Muscle layer of colon (tissue), 2 donors: ENCODE measurements around the gene SUPT7L.
"Not testable (repeated sequence)": the region's sequence is repeated elsewhere in the genome, so short reads cannot be mapped to it uniquely, and the experiment has no call there.

Source experiments
- H3K27ac ChIP-seq: one replicate; pipeline ENCODE4 v1.7.0; 2013; ENCODE audit warnings: low read depth, mild to moderate bottlenecking, low read length, moderate library complexity
- H3K27me3 ChIP-seq, 2 donors: one replicate each; pipeline ENCODE4 v1.7.0; 2013; ENCODE audit warnings: low read length in 2 of 2, mild to moderate bottlenecking in 2 of 2; ENCODE audit not compliant: insufficient read depth in 2 of 2, control insufficient read depth in 1 of 2
- H3K36me3 ChIP-seq: one replicate; pipeline ENCODE4 v1.7.0; 2013; ENCODE audit warnings: mild to moderate bottlenecking, low read length; ENCODE audit not compliant: insufficient read depth
- H3K4me1 ChIP-seq: one replicate; pipeline ENCODE4 v1.7.0; 2013; ENCODE audit warnings: mild to moderate bottlenecking, low read length; ENCODE audit not compliant: insufficient read depth
- H3K4me3 ChIP-seq, 2 donors: one replicate each; pipeline ENCODE4 v1.7.0; 2013; ENCODE audit warnings: low read length in 2 of 2, low read depth in 1 of 2, mild to moderate bottlenecking in 1 of 2, moderate library complexity in 1 of 2
- H3K9ac ChIP-seq: one replicate; pipeline ENCODE4 v1.7.0; 2013; ENCODE audit warnings: low read length
- H3K9me3 ChIP-seq: one replicate; pipeline ENCODE4 v1.7.0; 2013; ENCODE audit warnings: mild to moderate bottlenecking, low read length
- donor health status: abdominal sarcoma.
- donor health status: Adenocarcinoma of cecum.

The SUPT7L gene

GRCh38 chr2:27683390-27684071 lies 20.1 kb upstream of the SUPT7L start:
- Histone ChIP-seq H3K9me3 (no peaks in the 10 kb centered on the region), H3K9ac (no peak overlapping the region), H3K27me3 (no peaks in the 10 kb centered on the region), H3K27ac (no peak overlapping the region), H3K36me3 (peaks cover 62% of the 10 kb centered on the region), H3K4me3 (no peak overlapping the region), H3K4me1 (no peaks in the 10 kb centered on the region)

- not testable (repeated sequence) for H3K4me3 ChIP-seq, H3K27me3 ChIP-seq, H3K9ac ChIP-seq, H3K27ac ChIP-seq, H3K9me3 ChIP-seq, H3K4me1 ChIP-seq
- peaks cover 67% of the 10 kb centered on the region for H3K36me3 ChIP-seq
Observed at GRCh38 chr2:27682334-27682771, 18.9 kb upstream of the SUPT7L start.

DNA sequence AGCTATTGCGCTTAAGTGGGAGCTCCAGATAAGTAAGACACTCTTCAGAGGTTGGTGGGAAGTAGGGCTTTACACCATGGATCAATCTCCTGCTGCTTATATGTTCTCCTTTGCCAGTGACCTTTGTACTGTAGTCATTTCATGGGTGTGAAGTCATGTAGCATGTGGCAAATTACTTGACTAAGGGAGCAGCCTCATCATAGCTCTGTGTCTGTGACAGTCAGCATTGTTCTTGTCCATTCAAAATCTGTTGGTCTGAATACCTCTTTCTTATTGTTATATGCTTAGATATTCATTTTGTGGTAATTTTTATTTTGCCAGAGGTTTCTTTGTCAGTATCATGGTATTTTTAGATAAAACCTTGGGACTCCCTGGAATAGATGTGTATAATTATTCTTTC lies 18.4 kb upstream of the SUPT7L start:
- Histone ChIP-seq H3K9me3 (no peaks in the 10 kb centered on the region), H3K27me3 (no peaks in the 10 kb centered on the region), H3K36me3 (peaks cover 71% of the 10 kb centered on the region), H3K4me3 (no peak overlapping the region), H3K9ac (no peak overlapping the region), H3K27ac (no peak overlapping the region), H3K4me1 (no peaks in the 10 kb centered on the region)

- no peaks in the 10 kb centered on the region for H3K9me3 ChIP-seq
- no peak overlapping the region for H3K4me3 ChIP-seq
- H3K9ac ChIP-seq = no peak overlapping the region
- peaks cover 70% of the 10 kb centered on the region for H3K36me3 ChIP-seq
- no peaks in the 10 kb centered on the region for H3K27me3 ChIP-seq
- no peak overlapping the region for H3K27ac ChIP-seq
- no peaks in the 10 kb centered on the region for H3K4me1 ChIP-seq
Observed at GRCh38 chr2:27680571-27680970, 17.2 kb upstream of the SUPT7L start.

- Histone ChIP-seq H3K9ac (no peak overlapping the region), H3K9me3 (no peaks in the 10 kb centered on the region), H3K4me3 (no peak overlapping the region), H3K4me1 (no peaks in the 10 kb centered on the region), H3K36me3 (peaks cover 52% of the 10 kb centered on the region), H3K27ac (no peak overlapping the region), H3K27me3 (no peaks in the 10 kb centered on the region)
Observed at GRCh38 chr2:27672723-27673486, 9.5 kb upstream of the SUPT7L start.

DNA sequence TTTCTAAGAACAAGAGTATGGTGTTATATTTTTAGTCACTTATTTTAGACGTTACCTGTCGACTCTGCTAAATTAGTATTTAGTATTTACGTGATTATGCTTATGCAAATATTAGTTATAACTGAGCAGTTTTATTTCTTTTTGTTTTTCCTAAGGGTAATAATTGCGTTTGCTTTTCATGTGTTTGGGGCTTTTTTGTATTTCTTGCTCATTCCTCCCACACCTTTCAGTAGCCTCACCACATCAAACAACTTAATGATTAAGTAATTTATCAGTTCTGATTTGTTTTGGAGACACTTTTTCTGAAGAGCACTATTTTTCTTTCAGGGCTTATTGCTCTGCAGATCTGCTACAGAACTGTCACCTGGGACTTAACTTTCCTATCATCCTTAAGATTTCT lies 7.8 kb upstream of the SUPT7L start:
- H3K27ac ChIP-seq = no peak overlapping the region
- no peak overlapping the region for H3K9ac ChIP-seq
- H3K9me3 ChIP-seq = no peaks in the 10 kb centered on the region
- no peak overlapping the region for H3K4me3 ChIP-seq
- H3K27me3 ChIP-seq = no peaks in the 10 kb centered on the region
- no peaks in the 10 kb centered on the region for H3K4me1 ChIP-seq
- peaks cover 38% of the 10 kb centered on the region for H3K36me3 ChIP-seq

DNA sequence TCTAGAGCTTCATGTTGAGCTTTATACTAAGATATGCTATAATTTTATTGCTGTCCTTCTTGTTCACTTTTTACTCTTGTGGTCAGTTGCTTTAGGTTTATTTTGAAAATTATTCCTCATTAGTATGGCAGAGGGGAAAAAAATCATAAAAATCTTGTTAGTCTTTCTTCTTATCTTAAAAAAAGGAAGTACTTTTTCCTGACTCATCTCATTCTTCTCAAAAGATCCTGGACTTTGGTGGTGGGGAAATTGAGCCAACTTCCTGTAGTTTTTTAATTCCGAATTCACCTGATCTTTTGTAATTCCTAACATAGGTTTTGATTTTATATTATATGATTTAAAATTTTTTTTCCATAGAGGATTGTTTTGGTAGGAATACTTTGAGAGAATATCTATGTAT lies 4.0 kb upstream of the SUPT7L start:
- Histone ChIP-seq H3K9me3 (no peaks in the 10 kb centered on the region), H3K4me1 (peaks cover 19% of the 10 kb centered on the region), H3K27ac (no peak overlapping the region), H3K36me3 (peaks cover 25% of the 10 kb centered on the region), H3K4me3 (no peak overlapping the region), H3K9ac (no peak overlapping the region), H3K27me3 (no peaks in the 10 kb centered on the region)

DNA sequence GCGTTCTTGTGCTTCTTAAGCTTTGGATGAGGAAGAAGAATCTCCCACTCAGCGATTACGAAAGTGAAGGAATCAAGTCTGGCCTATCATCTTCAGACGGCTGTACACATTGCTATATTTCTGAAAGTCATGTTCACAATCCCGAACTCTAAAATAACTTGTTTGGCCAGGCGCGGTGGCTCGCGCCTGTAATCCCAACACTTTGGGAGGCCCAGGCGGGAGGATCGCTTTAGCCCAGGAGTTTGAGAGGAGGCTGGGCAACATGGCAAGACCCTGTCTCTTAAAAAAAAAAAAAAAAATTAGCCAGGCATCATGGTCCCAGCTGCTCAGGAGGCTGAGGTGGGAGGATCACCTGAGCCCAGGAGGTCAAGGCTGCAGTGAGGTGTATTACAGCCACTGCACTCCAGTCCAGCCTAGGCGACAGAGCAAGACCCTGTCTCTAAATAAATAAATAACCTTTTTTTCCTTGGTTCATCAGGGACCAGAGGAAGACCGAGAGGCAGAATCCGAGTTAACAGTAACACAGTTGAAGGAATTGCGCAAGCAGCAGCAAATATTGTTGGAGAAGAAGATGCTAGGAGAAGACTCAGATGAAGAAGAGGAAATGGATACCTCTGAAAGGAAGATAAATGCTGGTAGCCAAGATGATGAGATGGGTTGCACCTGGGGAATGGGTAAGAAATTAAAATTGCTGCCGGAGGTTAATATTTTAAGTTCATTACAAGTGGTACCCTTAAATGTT lies 1.4 kb upstream of the SUPT7L start:
- H3K36me3 ChIP-seq = peaks cover 29% of the 10 kb centered on the region
- peak overlapping the region; percentile 99 for H3K4me3 ChIP-seq
- peaks cover 23% of the 10 kb centered on the region for H3K4me1 ChIP-seq
- peak overlapping the region; percentile 93 for H3K9ac ChIP-seq
- H3K27ac ChIP-seq = no peak overlapping the region
- no peaks in the 10 kb centered on the region for H3K27me3 ChIP-seq
- no peaks in the 10 kb centered on the region for H3K9me3 ChIP-seq

DNA sequence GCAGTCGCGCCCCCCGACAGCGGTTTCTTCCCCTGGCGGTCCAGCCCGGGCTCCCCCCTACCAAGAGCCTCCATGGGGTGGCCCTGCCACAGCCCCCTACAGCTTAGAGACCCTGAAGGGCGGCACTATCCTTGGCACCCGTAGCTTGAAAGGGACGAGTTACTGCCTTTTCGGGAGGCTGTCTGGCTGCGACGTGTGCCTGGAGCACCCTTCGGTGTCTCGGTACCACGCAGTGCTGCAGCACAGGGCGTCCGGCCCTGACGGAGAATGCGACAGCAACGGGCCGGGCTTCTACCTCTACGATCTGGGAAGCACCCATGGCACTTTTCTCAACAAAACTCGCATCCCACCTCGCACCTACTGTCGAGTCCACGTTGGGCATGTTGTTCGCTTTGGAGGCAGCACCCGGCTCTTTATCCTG lies 750 bp upstream of the SUPT7L start:
- H3K9me3 ChIP-seq = no peaks in the 10 kb centered on the region
- H3K36me3 ChIP-seq = peaks cover 32% of the 10 kb centered on the region
- H3K9ac ChIP-seq = peak overlapping the region; percentile 93
- peaks cover 23% of the 10 kb centered on the region for H3K4me1 ChIP-seq
- peak overlapping the region; percentile 92 for H3K27ac ChIP-seq
- H3K4me3 ChIP-seq = peak overlapping the region; percentile 99
- H3K27me3 ChIP-seq = no peaks in the 10 kb centered on the region

DNA sequence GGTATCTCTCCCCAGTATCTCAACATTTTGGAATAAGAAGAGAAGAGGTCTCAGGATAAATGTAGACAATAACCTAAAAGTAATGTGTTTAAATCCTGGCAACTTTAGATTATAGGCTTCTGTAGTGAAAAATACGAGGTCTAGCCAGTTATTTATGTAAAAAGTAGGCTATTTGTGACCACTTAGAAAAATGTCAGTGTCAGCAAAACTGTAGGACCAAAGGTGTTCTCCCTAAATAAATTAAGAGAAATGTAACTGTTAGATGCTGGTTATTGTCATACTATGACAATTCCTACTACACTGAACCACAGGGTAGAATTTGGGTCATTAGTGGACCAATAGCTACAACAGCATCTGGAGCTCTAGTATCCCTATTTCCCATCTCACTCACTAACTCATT lies 2.0 kb downstream of the SUPT7L start:
- Histone ChIP-seq H3K27ac (no peak overlapping the region), H3K4me1 (peaks cover 23% of the 10 kb centered on the region), H3K4me3 (no peak overlapping the region), H3K36me3 (peaks cover 47% of the 10 kb centered on the region), H3K27me3 (no peaks in the 10 kb centered on the region), H3K9me3 (no peaks in the 10 kb centered on the region), H3K9ac (no peak overlapping the region)

DNA sequence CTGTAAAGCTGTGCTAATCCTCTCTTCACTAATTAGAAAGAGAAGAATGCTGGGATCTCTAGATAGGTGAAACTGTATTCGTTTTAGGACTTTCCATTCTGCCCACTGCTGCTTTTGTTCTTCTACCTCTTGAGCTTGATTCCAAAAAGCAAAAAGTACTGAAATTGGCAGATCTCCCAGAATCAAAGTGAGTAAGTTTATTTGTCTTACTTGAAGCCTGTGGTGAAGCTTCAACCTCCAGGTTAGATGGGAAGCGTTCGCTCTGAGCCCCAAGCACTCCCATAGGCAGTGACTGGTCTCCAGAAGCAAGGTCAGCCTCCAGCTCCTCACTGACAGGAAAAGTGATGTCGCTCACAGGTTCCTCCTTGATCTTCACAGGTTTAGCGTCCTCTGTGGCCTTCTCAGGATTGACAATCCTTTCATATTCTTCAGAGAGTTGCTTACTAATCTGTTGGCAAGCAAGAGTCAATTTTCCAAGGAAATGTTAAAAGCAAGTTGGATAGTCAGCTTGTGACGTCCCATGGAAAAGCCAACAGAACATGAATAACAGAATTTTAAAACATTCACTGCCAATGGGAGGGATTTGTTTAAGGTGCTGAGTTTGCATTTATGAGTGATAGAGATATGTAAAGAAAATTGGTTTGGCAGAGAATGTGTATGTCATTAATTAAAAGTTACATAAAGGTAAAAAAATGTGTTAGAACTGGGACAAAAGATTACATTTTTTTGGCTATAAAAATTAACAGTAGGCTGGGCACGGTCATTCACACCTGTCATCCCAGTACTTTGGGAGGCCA lies 8.1 kb downstream of the SUPT7L start:
- H3K27ac ChIP-seq = no peak overlapping the region
- no peak overlapping the region for H3K9ac ChIP-seq
- H3K36me3 ChIP-seq = peaks cover 84% of the 10 kb centered on the region
- no peaks in the 10 kb centered on the region for H3K27me3 ChIP-seq
- H3K9me3 ChIP-seq = no peaks in the 10 kb centered on the region
- H3K4me3 ChIP-seq = no peak overlapping the region
- H3K4me1 ChIP-seq = no peaks in the 10 kb centered on the region
